H9 (cell line): Measurements from ENCODE around the gene MAP2. TPM values are rescaled to one million over a fixed set of nuclear protein-coding genes. Genes with fewer than 3 reads are reported as not detected.

Source experiments
- DNase-seq: peaks from one replicate; pipeline ENCODE4 v3.0.0-alpha.2; 2017
- H2AFZ ChIP-seq: one replicate; pipeline ENCODE4 v1.6.1; 2013; ENCODE audit warnings: mild to moderate bottlenecking, low read length, control low read depth, moderate library complexity
- H2AK5ac ChIP-seq: 2 replicates; pipeline ENCODE4 v1.6.1; 2013; ENCODE audit warnings: low read length, control low read depth, mixed read lengths; ENCODE audit not compliant: insufficient read length
- H2BK120ac ChIP-seq: one replicate; pipeline ENCODE4 v1.6.1; 2013; ENCODE audit warnings: low read depth, mild to moderate bottlenecking, low read length, control low read depth, inconsistent platforms; ENCODE audit not compliant: poor library complexity, severe bottlenecking
- H2BK12ac ChIP-seq: 2 replicates; pipeline ENCODE4 v1.6.1; 2013; ENCODE audit warnings: low read length, control low read depth, mixed read lengths, low read depth; ENCODE audit not compliant: insufficient read length
- H2BK15ac ChIP-seq: 2 replicates; pipeline ENCODE4 v1.6.1; 2013; ENCODE audit warnings: low read depth, low read length, control low read depth
- H2BK20ac ChIP-seq: one replicate; pipeline ENCODE4 v1.6.1; 2013; ENCODE audit warnings: low read depth, mild to moderate bottlenecking, low read length, control low read depth, inconsistent platforms; ENCODE audit not compliant: poor library complexity, severe bottlenecking
- H2BK5ac ChIP-seq: 2 replicates; pipeline ENCODE4 v1.6.1; 2013; ENCODE audit warnings: low read length, control low read depth, mixed read lengths; ENCODE audit not compliant: insufficient read length
- H3K14ac ChIP-seq: 2 replicates; pipeline ENCODE4 v1.6.1; 2013; ENCODE audit warnings: low read length, control low read depth; ENCODE audit not compliant: insufficient read depth
- H3K18ac ChIP-seq: 2 replicates; pipeline ENCODE4 v1.6.1; 2013; ENCODE audit warnings: low read depth, mild to moderate bottlenecking, mixed read lengths, low read length, control low read depth; ENCODE audit not compliant: insufficient read length
- H3K23ac ChIP-seq: 2 replicates; pipeline ENCODE4 v1.6.1; 2013; ENCODE audit warnings: low read length, control low read depth, mixed read lengths, low read depth; ENCODE audit not compliant: insufficient read length
- H3K23me2 ChIP-seq: 2 replicates; pipeline ENCODE4 v1.6.1; 2013; ENCODE audit warnings: low read depth, mild to moderate bottlenecking, mixed read lengths, low read length, control low read depth; ENCODE audit not compliant: insufficient read length, poor library complexity, severe bottlenecking
- H3K27ac ChIP-seq: 2 replicates; pipeline ENCODE4 v1.5.1; 2013; ENCODE audit warnings: low read length, control low read depth, mixed read lengths, low read depth; ENCODE audit not compliant: insufficient read length
- H3K27me3 ChIP-seq: 2 replicates; pipeline ENCODE4 v1.6.1; 2013; ENCODE audit warnings: low read length, control low read depth, inconsistent platforms; ENCODE audit not compliant: insufficient read depth
- H3K4ac ChIP-seq: 2 replicates; pipeline ENCODE4 v1.6.1; 2013; ENCODE audit warnings: low read depth, mild to moderate bottlenecking, control low read depth, inconsistent platforms, low read length, moderate library complexity
- H3K4me1 ChIP-seq: 2 replicates; pipeline ENCODE4 v1.6.1; 2013; ENCODE audit warnings: low read length, control low read depth, inconsistent platforms; ENCODE audit not compliant: insufficient read depth
- H3K4me2 ChIP-seq: 2 replicates; pipeline ENCODE4 v1.6.1; 2013; ENCODE audit warnings: low read length, control low read depth, mixed read lengths; ENCODE audit not compliant: insufficient read length, insufficient read depth
- H3K56ac ChIP-seq: 2 replicates; pipeline ENCODE4 v1.6.1; 2013; ENCODE audit warnings: low read depth, mild to moderate bottlenecking, mixed read lengths, low read length, control low read depth; ENCODE audit not compliant: insufficient read length
- H3K79me1 ChIP-seq: 2 replicates; pipeline ENCODE4 v1.6.1; 2013; ENCODE audit warnings: low read depth, mild to moderate bottlenecking, moderate library complexity, low read length, control low read depth, inconsistent platforms; ENCODE audit not compliant: insufficient read depth, poor library complexity, severe bottlenecking
- H3K79me2 ChIP-seq: 2 replicates; pipeline ENCODE4 v1.6.1; 2013; ENCODE audit warnings: low read length, control low read depth, inconsistent platforms; ENCODE audit not compliant: insufficient read depth
- H3K9ac ChIP-seq: 2 replicates; pipeline ENCODE4 v1.6.1; 2013; ENCODE audit warnings: low read length, control low read depth, mixed read lengths; ENCODE audit not compliant: insufficient read length; ENCODE audit errors: extremely low read depth
- H3K9me3 ChIP-seq: one replicate; pipeline ENCODE4 v1.6.1; 2013; ENCODE audit warnings: low read depth, low read length, inconsistent platforms; ENCODE audit not compliant: control insufficient read depth
- H3T11ph ChIP-seq: one replicate; pipeline ENCODE4 v1.6.1; 2013; ENCODE audit warnings: mild to moderate bottlenecking, low read length, control low read depth, inconsistent platforms
- H4K20me1 ChIP-seq: one replicate; pipeline ENCODE4 v1.6.1; 2013; ENCODE audit not compliant: control insufficient read depth, insufficient read length, insufficient read depth
- H4K5ac ChIP-seq: 2 replicates; pipeline ENCODE4 v1.6.1; 2013; ENCODE audit warnings: low read depth, mild to moderate bottlenecking, mixed read lengths, low read length, control low read depth; ENCODE audit not compliant: insufficient read length
- H4K8ac ChIP-seq: replicated peaks from 2 replicates; pipeline ENCODE4 v1.6.1; 2013; ENCODE audit warnings: low read length, control low read depth, mixed read lengths, low read depth; ENCODE audit not compliant: insufficient read length
- H4K91ac ChIP-seq: 2 replicates; pipeline ENCODE4 v1.6.1; 2013; ENCODE audit warnings: low read depth, mild to moderate bottlenecking, moderate library complexity, mixed read lengths, low read length, control low read depth; ENCODE audit not compliant: insufficient read length
- H3K27ac Mint-ChIP-seq, 3 experiments: 2 replicates in 2 of 3; 3 replicates in 1 of 3; pipeline ENCODE4 v1.8.0; 2020 to 2021; ENCODE audit warnings: mixed read lengths in 3 of 3, mild to moderate bottlenecking in 1 of 3, moderate library complexity in 1 of 3
- H3K27me3 Mint-ChIP-seq: 2 replicates; pipeline ENCODE4 v1.8.0; 2021; ENCODE audit warnings: low read depth, mild to moderate bottlenecking, moderate library complexity, mixed read lengths
- H3K36me3 Mint-ChIP-seq, 3 experiments: 2 replicates in 2 of 3; 3 replicates in 1 of 3; pipeline ENCODE4 v1.8.0; 2020 to 2021; ENCODE audit warnings: low read depth in 3 of 3, mixed read lengths in 3 of 3; ENCODE audit not compliant: insufficient read depth in 1 of 3
- H3K4me1 Mint-ChIP-seq, 2 experiments: 2 replicates each; pipeline ENCODE4 v1.8.0; 2020; ENCODE audit warnings: mixed read lengths in 2 of 2
- H3K4me3 Mint-ChIP-seq, 2 experiments: 2 replicates in 1 of 2; 3 replicates in 1 of 2; pipeline ENCODE4 v1.8.0; 2020 to 2021; ENCODE audit warnings: mild to moderate bottlenecking in 2 of 2, mixed read lengths in 2 of 2, moderate library complexity in 1 of 2
- H3K9me3 Mint-ChIP-seq, 2 experiments: 2 replicates in 1 of 2; 3 replicates in 1 of 2; pipeline ENCODE4 v1.8.0; 2020; ENCODE audit warnings: mild to moderate bottlenecking in 2 of 2, mixed read lengths in 2 of 2, moderate library complexity in 1 of 2
- CTCF ChIP-seq: fragments of 200-600 bp; sonication (generic); conservative IDR thresholded peaks from 3 replicates; pipeline ENCODE4 v1.8.0; 2021; ENCODE audit warnings: antibody characterized with exemption, mild to moderate bottlenecking
- WGBS: extraction: QIAGEN DNeasy Blood & Tissue Kit; methylation state at CpG from one replicate; pipeline ENCODE4 v1.1.7; 2013; ENCODE audit warnings: missing lambda C conversion rate, low lambda C conversion rate, mixed read lengths; ENCODE audit not compliant: insufficient read length; ENCODE audit errors: extremely low coverage; 5-methylcytosine and 5-hydroxymethylcytosine counted together
- total RNA-seq: library from RNA; stranded (reverse); gene quantifications from 2 replicates; pipeline ENCODE4 v1.2.1, GENCODE V29; 2021

Gene MAP2
- total RNA-seq, 1 experiment from 2014 or later: 0.87 TPM

DNA sequence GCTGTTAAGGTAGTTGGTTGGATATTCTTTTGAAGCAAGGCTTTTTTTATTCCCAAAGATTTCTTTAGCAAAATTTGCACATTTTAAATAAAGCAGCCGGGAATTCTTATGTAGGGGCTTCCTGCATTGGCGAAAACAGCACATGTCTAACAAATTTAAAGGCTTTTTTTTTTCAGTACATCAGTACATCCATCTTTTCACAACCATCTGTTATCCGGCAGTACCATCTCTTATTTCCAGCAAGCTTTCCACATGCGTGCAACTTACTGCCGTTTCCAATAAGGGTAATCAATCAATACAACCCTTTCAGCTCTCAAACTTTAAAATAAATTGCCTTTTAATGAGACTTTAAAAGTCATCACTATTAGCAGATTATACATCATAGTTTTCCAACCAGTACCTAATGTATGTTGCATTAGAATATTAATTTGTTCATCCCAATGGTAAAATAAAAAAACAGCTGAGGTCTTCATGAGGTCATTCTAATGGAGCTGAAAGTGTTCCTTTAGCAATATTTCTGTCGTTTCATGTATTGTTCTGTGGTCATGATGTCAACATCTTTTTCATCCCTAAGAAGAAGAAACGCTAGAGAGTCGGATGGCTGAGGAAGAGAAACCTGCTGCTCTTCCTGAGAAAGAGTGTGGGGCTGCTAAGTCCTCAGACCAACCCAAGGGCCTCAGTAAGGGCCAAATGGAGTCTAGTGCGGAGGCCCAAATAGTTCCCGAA is 266.3 kb downstream of the MAP2 start:
- Histone ChIP-seq H3K79me2 (no peaks in the 10 kb centered on the region), H3K23ac (no peak overlapping the region), H4K5ac (no peak overlapping the region), H3K4ac (no peak overlapping the region), H3K27ac (no peak overlapping the region), H3K27me3 (no peaks in the 10 kb centered on the region), H2BK5ac (no peak overlapping the region), H4K20me1 (no peaks in the 10 kb centered on the region), H3K14ac (no peak overlapping the region), H2BK12ac (no peak overlapping the region), H2AK5ac (no peak overlapping the region), H4K8ac (no peak overlapping the region), H2BK120ac (no peak overlapping the region), H3K4me1 (peaks cover 2% of the 10 kb centered on the region; the same call in 1 of the 2 replicates), H3K9me3 (no peaks in the 10 kb centered on the region), H2AFZ (no peak overlapping the region), H3K18ac (no peak overlapping the region), H2BK20ac (no peak overlapping the region), H3K9ac (no peak overlapping the region), H3K56ac (no peak overlapping the region), H3K23me2 (no peaks in the 10 kb centered on the region), H3K4me2 (no peak overlapping the region), H4K91ac (no peak overlapping the region), H3T11ph (no peak overlapping the region), H3K79me1 (no peaks in the 10 kb centered on the region), H2BK15ac (no peak overlapping the region)
- Mint-ChIP-seq H3K27me3 (peaks cover 17% of the 10 kb centered on the region), H3K36me3 (peaks cover 0 to 5% (median 2%) of the 10 kb centered on the region in 3 experiments; a peak in 3 of 7 replicates), H3K4me3 (no peak overlapping the region), H3K27ac (peak overlapping the region in 1 of 3 experiments; percentile 16; a peak in 1 of 7 replicates), H3K4me1 (peaks cover 15 to 17% of the 10 kb centered on the region in 2 experiments), H3K9me3 (no peaks in the 10 kb centered on the region; a peak in 1 of 5 replicates)
- TF ChIP-seq CTCF: no peak
- DNase-seq: no peak
- no CpG with 5 or more reads among the region's 10 CpGs for WGBS
